C4-2B (cell line): ENCODE results near the gene TRIM42.

Source experiments
- H3K27ac ChIP-seq: fragments of 450-650 bp; 2 replicates; pipeline ENCODE4 v1.5.1; 2017
- CTCF ChIP-seq: fragments of 450-650 bp; conservative IDR thresholded peaks from 2 replicates; pipeline ENCODE4 v1.5.1; 2017; ENCODE audit warnings: mild to moderate bottlenecking
- ZFX ChIP-seq: fragments of 450-650 bp; IDR thresholded peaks from 2 replicates; pipeline ENCODE4 v1.6.1; 2017

The TRIM42 gene

DNA sequence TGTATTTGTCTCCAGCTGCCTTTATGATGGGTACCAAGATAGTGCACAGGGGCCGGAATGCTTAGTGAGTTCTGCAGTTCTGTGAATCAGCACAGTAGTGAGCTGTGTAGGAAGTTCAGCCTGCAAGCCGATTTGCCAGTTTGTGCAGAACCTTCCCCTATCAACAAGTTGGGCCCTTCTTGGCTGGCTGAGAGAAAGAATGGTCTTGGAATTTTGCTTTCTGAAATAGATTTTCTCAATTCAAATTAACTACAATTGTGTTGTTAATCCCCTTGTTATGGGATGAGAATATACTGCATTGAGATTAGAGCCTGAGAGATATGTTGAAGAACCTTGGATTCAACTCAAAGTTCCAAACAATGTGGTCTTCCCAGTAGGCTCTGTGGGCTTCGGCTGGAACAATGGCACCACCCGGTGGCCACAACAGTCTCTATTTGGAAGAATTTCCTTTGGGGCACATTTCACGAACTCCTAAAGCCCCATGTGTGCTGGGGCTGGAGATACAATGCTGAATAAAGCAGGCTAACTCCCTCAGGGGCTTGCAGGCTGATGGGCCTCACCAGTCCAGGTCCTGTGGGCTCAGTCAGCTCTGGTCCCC, 59.1 kb downstream of the TRIM42 start:
- TF ChIP-seq ZFX (no peak), CTCF (peak; percentile 73)
- H3K27ac ChIP-seq = no peak overlapping the region

DNA sequence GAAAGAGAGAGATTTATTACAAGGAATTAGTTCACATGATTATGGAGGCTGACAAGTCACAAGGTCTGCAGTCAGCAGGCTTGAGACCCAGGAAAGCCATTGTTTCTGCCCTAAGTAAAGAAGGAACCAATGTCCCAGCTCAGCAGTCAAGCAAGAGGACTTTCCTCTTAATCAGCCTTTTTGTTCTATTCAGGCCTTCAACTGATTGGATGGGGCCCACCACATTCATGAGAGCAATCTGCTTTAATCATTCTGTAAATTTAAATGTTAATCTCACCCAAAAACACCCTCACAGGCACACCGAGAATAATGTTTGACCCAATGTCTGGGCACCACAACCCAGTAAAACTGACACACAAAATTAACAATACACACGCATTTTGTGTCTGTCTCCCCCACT, 64.3 kb downstream of the TRIM42 start:
- TF ChIP-seq CTCF (no peak), ZFX (no peak)

DNA sequence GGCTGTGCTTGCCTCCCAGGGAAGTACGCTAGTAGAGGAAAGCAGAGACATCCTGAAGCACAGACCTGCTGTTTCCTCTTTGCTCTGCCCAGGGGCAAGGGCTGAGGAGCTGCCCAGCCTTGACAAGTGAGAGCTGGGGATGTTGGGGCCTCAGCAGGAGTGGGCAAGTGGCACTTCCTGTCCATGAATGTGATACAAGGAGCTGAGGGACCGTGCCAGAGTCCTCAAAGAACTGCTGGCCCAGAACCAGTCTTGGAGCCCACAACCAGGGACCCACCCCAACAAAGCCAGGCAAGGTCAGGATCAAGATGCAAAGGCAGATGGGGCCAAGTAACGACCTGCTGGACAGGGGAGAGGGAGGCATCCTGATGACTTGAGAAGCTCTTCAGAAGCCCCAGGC, 70.3 kb downstream of the TRIM42 start:
- H3K27ac ChIP-seq = no peak overlapping the region
- TF ChIP-seq CTCF (no peak), ZFX (no peak)

More for the DNA sequence above, 64.3 kb downstream of the TRIM42 start:
- no peak overlapping the region for H3K27ac ChIP-seq

DNA sequence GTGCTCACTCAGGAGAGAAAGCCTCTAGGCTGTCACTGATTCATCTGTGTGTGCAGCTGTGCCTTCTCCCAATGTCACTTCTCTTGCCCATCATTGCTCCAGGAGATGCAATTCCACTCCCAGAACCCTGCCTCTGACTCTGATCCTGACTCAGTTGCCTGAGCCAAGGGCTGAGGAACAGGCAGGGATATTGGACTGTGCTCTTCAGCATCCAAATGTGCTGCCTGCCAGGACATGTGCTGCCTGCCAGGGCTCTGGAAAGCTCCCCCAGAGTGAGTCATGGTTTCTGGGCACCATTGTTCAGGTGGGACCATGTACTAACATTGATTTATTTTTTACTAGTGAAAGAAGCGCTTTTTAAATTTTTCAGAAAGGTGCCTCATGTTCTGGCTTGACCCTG, 71.0 kb downstream of the TRIM42 start:
- no peak overlapping the region for H3K27ac ChIP-seq
- TF ChIP-seq ZFX (no peak), CTCF (no peak)
